HG02678 (cell line): ENCODE results near the gene OBP2B.

Source experiments
- ATAC-seq: cut with Tn5 transposase; IDR thresholded peaks from one replicate; pipeline ENCODE4 v1.9.1; 2021; ENCODE audit warnings: mild to moderate bottlenecking, moderate library complexity; ENCODE audit not compliant: unreplicated experiment

OBP2B gene

GRCh38 chr9:133202688-133203453, 6.2 kb downstream of the OBP2B start:
- ATAC-seq = no peak

- no peak for ATAC-seq
These were observed 6.9 kb downstream of the OBP2B start for GRCh38 chr9:133202145-133202513.

- ATAC-seq = no peak
These were observed 7.5 kb downstream of the OBP2B start for GRCh38 chr9:133201424-133202144.

GRCh38 chr9:133200631-133201030, 8.4 kb downstream of the OBP2B start:
- no peak for ATAC-seq

- no peak for ATAC-seq
These were observed 9.3 kb downstream of the OBP2B start for GRCh38 chr9:133199648-133200321.

- no peak for ATAC-seq
These were observed 14.0 kb downstream of the OBP2B start for GRCh38 chr9:133195029-133195428.

- ATAC-seq = no peak
These were observed 14.5 kb downstream of the OBP2B start for GRCh38 chr9:133194597-133194996.

- ATAC-seq = no peak
These were observed 17.1 kb downstream of the OBP2B start for GRCh38 chr9:133191989-133192388.

GRCh38 chr9:133189826-133190225, 19.2 kb downstream of the OBP2B start:
- no peak for ATAC-seq

- ATAC-seq = no peak
These were observed 20.2 kb downstream of the OBP2B start for GRCh38 chr9:133188843-133189180.

GRCh38 chr9:133188006-133188842, 20.8 kb downstream of the OBP2B start:
- ATAC-seq = no peak

- ATAC-seq = no peak
These were observed 21.5 kb downstream of the OBP2B start for GRCh38 chr9:133187561-133188005.

- no peak for ATAC-seq
These were observed 22.3 kb downstream of the OBP2B start for GRCh38 chr9:133186736-133187135.

- ATAC-seq = no peak
These were observed 24.1 kb downstream of the OBP2B start for GRCh38 chr9:133184971-133185370.

- ATAC-seq = no peak
These were observed 26.9 kb downstream of the OBP2B start for GRCh38 chr9:133182151-133182550.

- no peak for ATAC-seq
These were observed 27.5 kb downstream of the OBP2B start for GRCh38 chr9:133181561-133181960.

- ATAC-seq = no peak
These were observed 28.1 kb downstream of the OBP2B start for GRCh38 chr9:133180953-133181352.

- ATAC-seq = no peak
These were observed 36.0 kb downstream of the OBP2B start for GRCh38 chr9:133173056-133173455.

- no peak for ATAC-seq
These were observed 37.7 kb downstream of the OBP2B start for GRCh38 chr9:133171161-133171961.

GRCh38 chr9:133170716-133171115, 38.3 kb downstream of the OBP2B start:
- no peak for ATAC-seq
